DMS114 treated with DMSO at 0.1 percent for 48 hours (cell line): Measurements from ENCODE around the gene SYNGR4.

ENCODE experiments used
- DNase-seq: peaks from one replicate; lab custom pipeline; 2025; ENCODE audit not compliant: unreplicated experiment; lab: John Stamatoyannopoulos, UW

The SYNGR4 gene

DNA sequence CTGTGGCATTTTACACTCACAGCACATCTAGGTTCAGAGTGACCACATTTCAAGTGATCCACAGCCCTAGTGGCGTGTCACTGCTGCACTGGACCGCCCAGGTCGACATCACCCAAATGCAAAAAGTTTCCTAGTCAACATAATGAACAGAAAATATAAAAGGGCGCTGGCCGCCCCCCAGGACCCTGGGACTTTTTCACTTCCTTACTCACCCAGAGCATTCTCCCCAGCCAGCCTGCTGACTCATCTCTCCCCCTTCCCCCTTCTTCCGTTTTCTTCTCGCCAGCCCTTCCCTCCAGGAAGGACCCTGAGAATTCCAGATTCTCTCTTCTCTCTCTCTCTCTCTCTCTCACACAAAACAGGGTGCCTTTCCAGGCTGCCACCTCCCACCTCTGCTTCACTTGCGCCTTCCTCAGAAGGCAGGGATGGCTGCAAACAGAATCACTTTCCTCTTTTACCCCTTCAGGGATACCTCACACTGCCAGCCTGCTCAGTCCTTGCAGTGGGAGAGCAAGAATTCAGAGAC lies 60.6 kb downstream of the SYNGR4 start:
- no peak for DNase-seq
